HG03521 (cell line): Measurements from ENCODE around the gene PDE3B.
"Not testable (repeated sequence)": the region's sequence is repeated elsewhere in the genome, so short reads cannot be mapped to it uniquely, and the experiment has no call there.

Experiments
- ATAC-seq: cut with Tn5 transposase; IDR thresholded peaks from one replicate; pipeline ENCODE4 v1.9.1; 2021; ENCODE audit warnings: mild to moderate bottlenecking, moderate library complexity; ENCODE audit not compliant: unreplicated experiment

The PDE3B gene

GRCh38 chr11:14873632-14874031, 230.0 kb downstream of the PDE3B start:
- no peak for ATAC-seq

- no peak for ATAC-seq
Observed at GRCh38 chr11:14875163-14875562, 231.6 kb downstream of the PDE3B start.

- no peak for ATAC-seq
Observed at GRCh38 chr11:14881576-14882193, 238.1 kb downstream of the PDE3B start.

DNA sequence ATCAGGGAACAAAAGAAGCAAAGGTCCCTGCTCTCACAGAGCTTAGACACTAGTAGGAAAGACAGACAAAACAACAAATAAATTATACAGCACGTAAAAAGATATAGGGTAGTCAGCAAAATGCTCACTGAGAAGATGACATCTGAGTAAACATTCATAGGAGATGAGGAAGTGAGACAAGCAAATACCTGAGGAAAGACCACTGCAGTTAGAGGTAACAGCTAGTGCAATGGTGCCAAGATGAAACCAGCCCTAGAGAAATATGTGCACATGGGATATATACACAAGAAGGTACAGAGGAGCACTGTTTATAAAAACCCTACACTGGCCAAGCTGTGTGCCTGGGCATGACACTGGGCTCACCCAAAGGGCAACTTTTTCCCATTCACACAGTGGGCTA, 238.6 kb downstream of the PDE3B start:
- no peak for ATAC-seq

DNA sequence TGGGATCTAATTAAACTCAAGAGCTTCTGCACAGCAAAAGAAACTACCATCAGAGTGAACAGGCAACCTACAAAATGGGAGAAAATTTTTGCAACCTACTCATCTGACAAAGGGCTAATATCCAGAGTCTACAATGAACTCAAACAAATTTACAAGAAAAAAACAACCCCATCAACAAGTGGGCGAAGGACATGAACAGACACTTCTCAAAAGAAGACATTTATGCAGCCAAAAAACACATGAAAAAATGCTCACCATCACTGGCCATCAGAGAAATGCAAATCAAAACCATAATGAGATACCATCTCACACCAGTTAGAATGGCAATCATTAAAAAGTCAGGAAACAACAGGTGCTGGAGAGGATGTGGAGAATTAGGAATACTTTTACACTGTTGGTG, 240.1 kb downstream of the PDE3B start:
- ATAC-seq: not testable (repeated sequence)

DNA sequence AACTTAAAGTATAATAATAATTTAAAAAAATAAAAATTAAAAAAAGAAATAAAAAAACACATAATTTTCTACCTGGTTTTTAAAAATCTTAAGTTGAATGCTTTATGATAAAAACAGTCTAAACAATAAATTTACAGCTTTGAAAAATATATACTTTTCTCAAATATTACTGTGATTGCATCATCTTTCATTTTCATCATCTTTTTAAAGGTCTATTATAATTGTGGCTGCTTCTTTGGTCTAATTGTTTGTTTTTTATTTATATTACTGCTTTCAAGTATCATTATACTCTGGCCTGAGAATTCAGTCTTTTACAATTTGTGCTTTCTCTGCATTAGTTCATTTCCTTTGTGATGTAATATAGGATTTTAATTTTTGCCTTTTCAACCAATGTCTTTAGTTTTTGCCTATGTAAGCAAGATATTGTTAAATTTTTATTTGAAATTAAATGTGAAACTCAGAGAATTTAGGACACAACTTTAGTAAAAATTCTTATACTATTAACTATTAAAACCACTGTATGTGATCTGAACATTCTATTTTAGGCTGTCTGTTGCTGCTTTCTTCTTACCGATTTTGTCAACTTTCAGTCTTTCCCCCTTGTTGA, 241.2 kb downstream of the PDE3B start:
- no peak for ATAC-seq

- no peak for ATAC-seq
Observed at GRCh38 chr11:14886513-14886912, 242.9 kb downstream of the PDE3B start.

DNA sequence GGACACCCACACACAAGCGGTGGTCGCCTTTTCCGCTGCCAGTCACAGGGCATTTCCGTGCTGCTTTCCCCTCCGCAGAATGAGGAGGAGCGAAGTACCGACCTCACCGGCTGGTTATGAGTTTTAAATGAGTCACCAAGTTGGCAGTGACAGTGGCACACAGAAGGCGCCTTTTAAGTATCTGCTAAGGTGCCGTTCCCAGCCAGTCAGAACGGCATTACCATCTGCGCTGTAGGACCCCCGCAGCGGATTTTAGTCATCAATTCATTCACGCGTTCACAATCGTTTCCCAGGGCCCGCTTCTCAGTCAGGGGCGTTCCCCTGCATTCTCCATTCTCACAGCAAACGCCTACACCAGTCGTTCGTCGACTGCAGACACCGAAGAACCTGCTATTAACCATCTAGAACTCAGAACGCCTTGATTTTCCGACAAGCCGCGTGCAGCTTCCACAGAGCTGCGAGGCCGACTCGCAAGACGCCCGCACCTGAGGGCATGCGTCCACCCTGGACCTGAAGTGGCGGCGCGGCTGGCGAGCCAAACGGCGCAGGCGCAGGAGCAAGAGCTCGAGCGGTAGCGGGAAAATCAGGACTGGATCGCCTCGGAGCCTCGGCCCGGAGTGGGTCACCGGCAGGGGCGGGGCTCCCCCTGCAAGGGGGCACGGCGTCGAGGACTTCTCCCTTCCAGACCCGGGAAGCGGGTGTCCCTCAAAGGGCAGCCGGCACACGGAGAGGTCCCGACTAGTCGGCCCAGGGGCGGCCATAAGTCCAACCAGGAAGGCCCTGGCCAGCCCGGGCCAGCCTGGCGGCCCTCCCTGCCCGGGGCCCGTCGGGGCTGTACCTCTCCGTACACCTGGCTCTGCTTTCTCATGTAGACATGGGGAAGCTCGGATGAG, 247.8 kb downstream of the PDE3B start:
- peak; percentile 45 for ATAC-seq

GRCh38 chr11:14892036-14892556, 248.5 kb downstream of the PDE3B start, which contains the start of gene CYP2R1:
TSS of gene CYP2R1 (minus strand) at chr11:14892231. CDS start at chr11:14892205, 26 bp downstream.
- peak; percentile 97 for ATAC-seq

DNA sequence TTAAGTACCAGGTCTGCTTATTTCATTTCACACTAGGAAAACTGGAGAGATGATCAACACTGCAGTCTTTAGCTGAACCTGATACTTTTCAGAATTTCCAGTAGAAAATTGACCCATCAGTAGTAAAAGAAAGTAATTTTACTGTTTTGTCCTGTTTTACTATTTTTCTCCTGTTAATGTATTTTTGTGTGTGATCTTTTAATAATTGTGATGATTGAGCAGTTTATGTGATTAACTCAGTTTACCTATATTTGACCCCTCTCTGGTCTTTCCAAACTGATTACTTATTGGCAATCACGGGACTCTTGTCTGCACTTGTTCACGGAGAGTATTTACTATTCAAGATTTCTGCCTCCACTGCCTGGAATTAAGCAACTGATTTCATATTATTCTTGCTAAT, 249.0 kb downstream of the PDE3B start:
- no peak for ATAC-seq

GRCh38 chr11:14894657-14895598, 251.3 kb downstream of the PDE3B start:
- ATAC-seq: no peak

DNA sequence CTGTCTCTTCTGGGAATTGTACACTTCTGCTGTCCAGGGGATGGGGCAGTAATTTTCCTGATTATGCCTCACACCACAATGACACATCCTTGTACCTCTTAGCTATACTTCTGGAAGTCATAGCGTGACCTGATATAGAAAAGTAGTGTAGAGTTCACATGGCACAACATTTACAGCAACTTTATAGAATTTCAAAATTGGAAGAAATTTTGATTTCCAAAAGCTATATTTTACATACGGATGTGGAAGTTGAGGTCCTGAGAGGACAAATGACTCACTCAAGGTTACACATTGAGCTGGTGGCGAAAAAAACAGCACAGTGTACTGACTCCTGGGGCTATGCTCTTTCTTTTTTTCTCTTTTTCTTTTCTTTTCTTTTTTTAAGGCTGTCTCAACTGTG, 254.8 kb downstream of the PDE3B start:
- no peak for ATAC-seq

DNA sequence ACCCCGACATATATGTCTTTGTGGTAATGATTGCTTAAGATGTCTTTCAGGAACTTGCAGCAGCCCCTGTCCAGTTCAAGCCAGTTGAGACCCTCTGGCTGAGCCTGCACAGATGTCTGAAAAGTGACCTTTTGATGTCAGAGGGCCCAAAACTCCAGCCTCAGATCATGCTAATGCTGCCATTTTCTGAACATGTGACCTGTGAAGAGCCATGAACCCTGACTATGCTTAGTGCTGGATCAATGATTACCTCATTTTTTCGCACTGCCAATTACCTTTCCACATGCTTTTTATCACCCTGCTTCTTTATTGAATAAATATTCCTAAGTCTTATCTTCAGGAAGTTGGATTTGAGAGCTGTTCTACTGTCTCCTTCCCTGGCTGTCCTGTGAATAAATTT, 255.3 kb downstream of the PDE3B start:
- ATAC-seq: no peak

GRCh38 chr11:14902650-14903350, 259.2 kb downstream of the PDE3B start:
- no peak for ATAC-seq

DNA sequence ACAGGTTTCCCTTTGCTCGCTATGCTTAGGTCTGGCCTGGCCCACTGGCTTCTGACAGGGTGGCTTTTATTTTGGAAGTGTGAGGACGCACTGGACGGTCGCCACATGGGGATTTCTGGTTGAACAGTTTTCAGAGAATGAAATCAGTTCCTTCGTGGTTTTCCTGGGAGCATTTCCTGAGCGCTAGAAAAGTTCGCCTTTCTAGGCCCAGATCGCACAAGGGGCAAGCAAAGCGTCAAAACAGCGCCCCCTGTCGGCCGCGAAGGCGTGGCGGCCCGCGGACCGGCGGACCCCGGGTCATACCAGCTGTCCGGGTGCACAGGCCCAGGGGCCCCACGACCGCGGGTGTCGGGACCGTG, 261.1 kb downstream of the PDE3B start:
- ATAC-seq: peak; percentile 42

GRCh38 chr11:14905104-14906033, 261.8 kb downstream of the PDE3B start:
- ATAC-seq: peak; percentile 60

GRCh38 chr11:14906578-14906977, 263.0 kb downstream of the PDE3B start:
- no peak for ATAC-seq

DNA sequence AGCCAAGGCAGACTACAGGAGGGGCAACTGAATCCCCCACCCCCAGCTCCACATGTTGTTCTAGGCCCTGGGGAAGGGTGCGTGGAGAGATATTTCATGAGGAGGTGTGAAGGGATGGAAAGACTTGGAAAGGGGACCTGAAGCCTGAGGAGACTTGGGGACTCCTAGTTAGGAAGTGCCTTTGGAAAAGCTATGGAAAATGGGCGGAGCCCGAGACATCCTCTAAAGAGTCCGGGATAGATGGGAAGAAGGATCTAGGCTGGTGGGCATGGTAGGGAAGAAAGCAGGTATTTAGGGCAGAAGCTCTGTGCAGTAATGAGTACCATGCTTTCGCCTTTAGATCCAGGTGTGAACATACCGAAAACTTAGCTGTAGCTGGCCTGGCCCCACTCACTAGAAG, 263.4 kb downstream of the PDE3B start:
- ATAC-seq: no peak
